Measurements from ENCODE around the gene C1QTNF8. TPM values are rescaled to one million over a fixed set of nuclear protein-coding genes. Genes with fewer than 3 reads are reported as not detected.

The C1QTNF8 gene
- total RNA-seq, 1 experiment from 2014 or later: not detected

GRCh38 chr16:1043881-1044451 lies 52.1 kb downstream of the C1QTNF8 start:
- Histone ChIP-seq H3K27me3 (ENCODE audit: insufficient read depth, low read depth) (peaks cover 12% of the 10 kb centered on the region), H3F3A (ENCODE audit: insufficient read depth, low read depth) (no peaks in the 10 kb centered on the region), H3K4me1 (replicated peaks; ENCODE audit: insufficient read depth) (no peaks in the 10 kb centered on the region), H3K79me2 (ENCODE audit: low read depth) (no peaks in the 10 kb centered on the region), H3K36me3 (ENCODE audit: low read depth) (no peaks in the 10 kb centered on the region), H4K20me1 (ENCODE audit: insufficient read depth) (no peaks in the 10 kb centered on the region), H3K27ac (no peak overlapping the region), H3K4me3 (no peak overlapping the region), H3K4me2 (no peak overlapping the region), H2AFZ (no peak overlapping the region), H3K9me3 (ENCODE audit: insufficient read depth, low read depth) (no peaks in the 10 kb centered on the region), H3K9me2 (ENCODE audit: insufficient read depth) (no peaks in the 10 kb centered on the region)
- TF ChIP-seq CTCF (conservative IDR thresholded peaks at IDR 0.05) (no peak), EZH2 (IDR thresholded peaks at IDR 0.05; ENCODE audit: low read depth) (no peak)
- intact Hi-C loops (cut with micrococcal nuclease; ENCODE audit: unreplicated experiment): no loop called here
- DNase-seq: no peak
- POLR2A ChIA-PET (ENCODE audit: unreplicated experiment): no interaction called here
- no TSS peak for BruUV-seq (replicated peaks)
- CTCF ChIA-PET: no interaction called here

- intact Hi-C loops (cut with micrococcal nuclease; ENCODE audit: unreplicated experiment): no loop called here
- Histone ChIP-seq H3K36me3 (ENCODE audit: low read depth) (no peaks in the 10 kb centered on the region), H3K9me3 (ENCODE audit: insufficient read depth, low read depth) (no peaks in the 10 kb centered on the region), H3K27ac (no peak overlapping the region), H3F3A (ENCODE audit: insufficient read depth, low read depth) (no peaks in the 10 kb centered on the region), H3K79me2 (ENCODE audit: low read depth) (no peaks in the 10 kb centered on the region), H3K9me2 (ENCODE audit: insufficient read depth) (no peaks in the 10 kb centered on the region), H3K4me2 (no peak overlapping the region), H3K4me3 (no peak overlapping the region), H3K27me3 (ENCODE audit: insufficient read depth, low read depth) (peaks cover 22% of the 10 kb centered on the region), H2AFZ (no peak overlapping the region), H4K20me1 (ENCODE audit: insufficient read depth) (no peaks in the 10 kb centered on the region), H3K4me1 (replicated peaks; ENCODE audit: insufficient read depth) (no peaks in the 10 kb centered on the region)
- CTCF ChIA-PET: no interaction called here
- no peak for DNase-seq
- no TSS peak for BruUV-seq (replicated peaks)
- POLR2A ChIA-PET (ENCODE audit: unreplicated experiment): no interaction called here
- TF ChIP-seq EZH2 (IDR thresholded peaks at IDR 0.05; ENCODE audit: low read depth) (no peak), CTCF (conservative IDR thresholded peaks at IDR 0.05) (no peak)
Measured at GRCh38 chr16:1042866-1043265, 53.2 kb downstream of the C1QTNF8 start.

- Histone ChIP-seq H3K27me3 (ENCODE audit: insufficient read depth, low read depth) (peaks cover 27% of the 10 kb centered on the region), H3K36me3 (ENCODE audit: low read depth) (no peaks in the 10 kb centered on the region), H3K79me2 (ENCODE audit: low read depth) (no peaks in the 10 kb centered on the region), H3K9me2 (ENCODE audit: insufficient read depth) (no peaks in the 10 kb centered on the region), H2AFZ (no peak overlapping the region), H3K27ac (no peak overlapping the region), H4K20me1 (ENCODE audit: insufficient read depth) (no peaks in the 10 kb centered on the region), H3K4me1 (replicated peaks; ENCODE audit: insufficient read depth) (no peaks in the 10 kb centered on the region), H3K9me3 (ENCODE audit: insufficient read depth, low read depth) (no peaks in the 10 kb centered on the region), H3K4me2 (no peak overlapping the region), H3K4me3 (no peak overlapping the region), H3F3A (ENCODE audit: insufficient read depth, low read depth) (no peaks in the 10 kb centered on the region)
- no peak for TF ChIP-seq EZH2 (IDR thresholded peaks at IDR 0.05; ENCODE audit: low read depth)
- no peak for TF ChIP-seq CTCF (conservative IDR thresholded peaks at IDR 0.05)
- intact Hi-C loops (cut with micrococcal nuclease; ENCODE audit: unreplicated experiment): no loop called here
- ChIA-PET POLR2A (ENCODE audit: unreplicated experiment) (no interaction called here), CTCF (no interaction called here)
- no peak for DNase-seq
- no TSS peak for BruUV-seq (replicated peaks)
Measured at GRCh38 chr16:1042049-1042744, 53.8 kb downstream of the C1QTNF8 start.

Data from PC-9 (cell line).